NT2/D1 (cell line): ENCODE data around the gene ZSWIM4.

Source experiments
- DNase-seq: peaks from one replicate; pipeline ENCODE4 v3.0.0-alpha.2; 2011; ENCODE audit warnings: low read depth, low spot score
- H3K27me3 ChIP-seq: 2 replicates; pipeline ENCODE4 v1.6.0; 2011; ENCODE audit warnings: mild to moderate bottlenecking; ENCODE audit not compliant: insufficient read length, insufficient read depth
- H3K36me3 ChIP-seq: 2 replicates; pipeline ENCODE4 v1.6.1; 2011; ENCODE audit warnings: mild to moderate bottlenecking, low read length, mixed read lengths; ENCODE audit not compliant: insufficient read depth, insufficient read length
- H3K4me1 ChIP-seq: 2 replicates; pipeline ENCODE4 v1.5.1; 2011; ENCODE audit not compliant: insufficient read depth, insufficient read length
- H3K4me3 ChIP-seq: 2 replicates; pipeline ENCODE4 v1.5.1; 2011; ENCODE audit warnings: low read depth; ENCODE audit not compliant: insufficient read length
- H3K9ac ChIP-seq: 2 replicates; pipeline ENCODE4 v1.6.0; 2011; ENCODE audit warnings: low read depth; ENCODE audit not compliant: insufficient read length
- H3K9me3 ChIP-seq: 2 replicates; pipeline ENCODE4 v1.5.1; 2011; ENCODE audit warnings: mild to moderate bottlenecking, low read length; ENCODE audit not compliant: insufficient read depth
- SUZ12 ChIP-seq: IDR thresholded peaks from 2 replicates; pipeline ENCODE4 v1.6.1; 2011; ENCODE audit not compliant: insufficient read length, insufficient read depth; ENCODE audit errors: extremely low read depth
- YY1 ChIP-seq: IDR thresholded peaks from 2 replicates; pipeline ENCODE4 v1.6.1; 2011; ENCODE audit not compliant: insufficient read length, insufficient read depth
- ZNF274 ChIP-seq: IDR thresholded peaks from 2 replicates; pipeline ENCODE4 v1.6.1; 2011; ENCODE audit warnings: mild to moderate bottlenecking, low read depth, low read length

Gene ZSWIM4

GRCh38 chr19:13797870-13798269 lies 2.6 kb downstream of the ZSWIM4 start:
- Histone ChIP-seq H3K27me3 (no peaks in the 10 kb centered on the region), H3K4me1 (peaks cover 3% of the 10 kb centered on the region), H3K4me3 (no peak overlapping the region), H3K36me3 (peaks cover 16% of the 10 kb centered on the region), H3K9ac (no peak overlapping the region), H3K9me3 (no peaks in the 10 kb centered on the region)
- no peak for DNase-seq
- TF ChIP-seq ZNF274: no peak
- TF ChIP-seq YY1: no peak

GRCh38 chr19:13799669-13800068 lies 4.4 kb downstream of the ZSWIM4 start:
- TF ChIP-seq SUZ12 (no peak), YY1 (no peak), ZNF274 (no peak)
- no peak overlapping the region for H3K9ac ChIP-seq

GRCh38 chr19:13803038-13803437 lies 7.8 kb downstream of the ZSWIM4 start:
- peaks cover 7% of the 10 kb centered on the region for H3K4me1 ChIP-seq
- H3K27me3 ChIP-seq: no peaks in the 10 kb centered on the region
- no peak overlapping the region for H3K9ac ChIP-seq
- H3K9me3 ChIP-seq: no peaks in the 10 kb centered on the region
- TF ChIP-seq YY1: no peak
- no peak for DNase-seq
- H3K36me3 ChIP-seq: peaks cover 37% of the 10 kb centered on the region
- H3K4me3 ChIP-seq: no peak overlapping the region

More at GRCh38 chr19:13799669-13800068, 4.4 kb downstream of the ZSWIM4 start:
- DNase-seq: no peak
- Histone ChIP-seq H3K9me3 (no peaks in the 10 kb centered on the region), H3K36me3 (peaks cover 17% of the 10 kb centered on the region), H3K27me3 (no peaks in the 10 kb centered on the region), H3K4me3 (no peak overlapping the region), H3K4me1 (peaks cover 4% of the 10 kb centered on the region)

- no peaks in the 10 kb centered on the region for H3K27me3 ChIP-seq
- H3K9ac ChIP-seq: no peak overlapping the region
- TF ChIP-seq ZNF274 (no peak), SUZ12 (no peak), YY1 (no peak)
- H3K9me3 ChIP-seq: no peaks in the 10 kb centered on the region
- peaks cover 45% of the 10 kb centered on the region for H3K36me3 ChIP-seq
- H3K4me1 ChIP-seq: peaks cover 7% of the 10 kb centered on the region
- DNase-seq: no peak
- no peak overlapping the region for H3K4me3 ChIP-seq
Measured at GRCh38 chr19:13804830-13805683, 9.8 kb downstream of the ZSWIM4 start.

- TF ChIP-seq SUZ12: no peak
- TF ChIP-seq ZNF274: no peak
- TF ChIP-seq YY1: no peak
- Histone ChIP-seq H3K4me1 (peaks cover 7% of the 10 kb centered on the region), H3K9ac (no peak overlapping the region), H3K27me3 (no peaks in the 10 kb centered on the region), H3K9me3 (no peaks in the 10 kb centered on the region), H3K36me3 (peaks cover 34% of the 10 kb centered on the region), H3K4me3 (no peak overlapping the region)
- DNase-seq: no peak
Measured at GRCh38 chr19:13806728-13807127, 11.5 kb downstream of the ZSWIM4 start.

GRCh38 chr19:13807421-13808021 lies 12.3 kb downstream of the ZSWIM4 start:
- Histone ChIP-seq H3K27me3 (no peaks in the 10 kb centered on the region), H3K36me3 (peaks cover 34% of the 10 kb centered on the region), H3K4me3 (no peak overlapping the region), H3K4me1 (peaks cover 7% of the 10 kb centered on the region), H3K9ac (no peak overlapping the region), H3K9me3 (no peaks in the 10 kb centered on the region)
- no peak for TF ChIP-seq YY1
- DNase-seq: no peak

- peaks cover 40% of the 10 kb centered on the region for H3K36me3 ChIP-seq
- TF ChIP-seq ZNF274: no peak
- no peak for TF ChIP-seq SUZ12
- no peak for TF ChIP-seq YY1
- no peak for DNase-seq
- H3K9me3 ChIP-seq: no peaks in the 10 kb centered on the region
- H3K4me3 ChIP-seq: no peak overlapping the region
- H3K27me3 ChIP-seq: no peaks in the 10 kb centered on the region
- H3K4me1 ChIP-seq: peaks cover 9% of the 10 kb centered on the region
- no peak overlapping the region for H3K9ac ChIP-seq
Measured at GRCh38 chr19:13808856-13809255, 13.6 kb downstream of the ZSWIM4 start.
